H1 (cell line): ENCODE measurements around the gene RANGRF. TPM values are rescaled to one million over a fixed set of nuclear protein-coding genes. Genes with fewer than 3 reads are reported as not detected.

ENCODE experiments used
- CTCF ChIA-PET: fragments of 300-600 bp; sonication (Branson Sonifier 250); formaldehyde crosslinking; loops from one replicate; lab custom pipeline; 2021; ENCODE audit not compliant: partially characterized antibody; lab: Charles Lee
- POLR2A ChIA-PET: fragments of 300-600 bp; sonication (Branson Sonifier 250); formaldehyde crosslinking; loops from one replicate; lab custom pipeline; 2021; ENCODE audit warnings: inconsistent platforms; ENCODE audit not compliant: partially characterized antibody; lab: Charles Lee
- DNase-seq, 2 experiments: peaks; one replicate each; pipeline versions ENCODE4 v3.0.0 to v3.0.0-alpha.2; 2010 to 2022; ENCODE audit warnings: low spot score in 2 of 2, low read depth in 1 of 2, mixed read lengths in 1 of 2
- FAIRE-seq: peaks from 2 replicates; lab custom pipeline; 2011; peaks lifted over from hg19 to GRCh38; lab: Jason Lieb, UNC
- H2AFZ ChIP-seq: 2 replicates; pipeline ENCODE4 v1.8.1; 2012; ENCODE audit warnings: low read length, inconsistent platforms
- H2AK5ac ChIP-seq: 2 replicates; pipeline ENCODE4 v1.6.1; 2013; ENCODE audit warnings: low read depth, low read length
- H2BK120ac ChIP-seq: replicated peaks from 2 replicates; pipeline ENCODE3; 2013; ENCODE audit warnings: low read depth, low read length, inconsistent platforms
- H2BK12ac ChIP-seq: 2 replicates; pipeline ENCODE4 v1.6.1; 2013; ENCODE audit warnings: low read depth, low read length
- H2BK15ac ChIP-seq: 2 replicates; pipeline ENCODE4 v1.6.1; 2013; ENCODE audit warnings: low read length
- H2BK20ac ChIP-seq: 2 replicates; pipeline ENCODE4 v1.6.1; 2013; ENCODE audit warnings: low read length
- H2BK5ac ChIP-seq: 2 replicates; pipeline ENCODE4 v1.6.1; 2013; ENCODE audit warnings: low read depth, low read length
- H3K14ac ChIP-seq: 2 replicates; pipeline ENCODE4 v1.6.1; 2013; ENCODE audit warnings: inconsistent platforms; ENCODE audit not compliant: insufficient read length
- H3K18ac ChIP-seq: 2 replicates; pipeline ENCODE4 v1.6.1; 2013; ENCODE audit warnings: low read length; ENCODE audit errors: extremely low read depth
- H3K23ac ChIP-seq: 2 replicates; pipeline ENCODE4 v1.6.1; 2013; ENCODE audit warnings: inconsistent platforms; ENCODE audit not compliant: insufficient read length
- H3K23me2 ChIP-seq: 2 replicates; pipeline ENCODE4 v1.6.1; 2013; ENCODE audit warnings: low read depth, low read length
- H3K27ac ChIP-seq: 2 replicates; pipeline ENCODE4 v1.6.1; 2011; ENCODE audit warnings: low read depth, low read length, inconsistent platforms
- H3K27me3 ChIP-seq, 4 experiments: replicated peaks in 1 of 4; 1 replicate in 1 of 4; 2 replicates in 3 of 4; pipeline versions ENCODE4 v1.6.1 to v1.8.1; 2011 to 2013; ENCODE audit warnings: low read length in 3 of 4, mild to moderate bottlenecking in 3 of 4, inconsistent platforms in 2 of 4, mixed read lengths in 2 of 4, moderate library complexity in 1 of 4; ENCODE audit not compliant: control insufficient read depth in 3 of 4, insufficient read depth in 3 of 4; ENCODE audit errors: extremely low read depth in 1 of 4
- H3K36me3 ChIP-seq, 4 experiments: 2 replicates each; pipeline versions ENCODE4 v1.6.1 to v1.8.1; 2011 to 2013; ENCODE audit warnings: mild to moderate bottlenecking in 4 of 4, low read length in 3 of 4, moderate library complexity in 2 of 4, control low read depth in 1 of 4, inconsistent platforms in 1 of 4; ENCODE audit not compliant: insufficient read depth in 4 of 4, control insufficient read depth in 2 of 4
- H3K4ac ChIP-seq: replicated peaks from 2 replicates; pipeline ENCODE3; 2013; ENCODE audit warnings: low read length, low read depth, mixed read lengths, inconsistent platforms; ENCODE audit not compliant: insufficient read length
- H3K4me1 ChIP-seq, 4 experiments: replicated peaks in 1 of 4; 1 replicate in 1 of 4; 2 replicates in 3 of 4; pipeline versions ENCODE4 v1.6.1 to v1.8.1; 2011 to 2013; ENCODE audit warnings: low read length in 3 of 4, inconsistent platforms in 2 of 4, mixed read lengths in 1 of 4; ENCODE audit not compliant: insufficient read depth in 4 of 4, control insufficient read depth in 3 of 4
- H3K4me2 ChIP-seq, 2 experiments: 2 replicates each; pipeline versions ENCODE4 v1.6.1 to v1.8.1; 2011 to 2013; ENCODE audit warnings: low read depth in 2 of 2, low read length in 2 of 2, control low read depth in 1 of 2, inconsistent platforms in 1 of 2, mild to moderate bottlenecking in 1 of 2; ENCODE audit not compliant: insufficient read depth in 1 of 2
- H3K4me3 ChIP-seq, 4 experiments: fragments of 200-600, 300-600 bp in 1 of 4; sonication (generic), shearing (Covaris generic), sonication (Bioruptor Twin) in 1 of 4; 2 replicates each; pipeline versions ENCODE4 v1.5.1 to v1.8.1; 2011 to 2016; ENCODE audit warnings: low read length in 4 of 4, low read depth in 3 of 4, control low read depth in 2 of 4, inconsistent platforms in 2 of 4, mild to moderate bottlenecking in 2 of 4, mixed read lengths in 1 of 4, moderate library complexity in 1 of 4; ENCODE audit not compliant: insufficient read depth in 2 of 4; ENCODE audit errors: extremely low read depth in 1 of 4
- H3K56ac ChIP-seq: replicated peaks from 2 replicates; pipeline ENCODE3; 2013; ENCODE audit warnings: low read depth, mild to moderate bottlenecking, mixed read lengths, low read length, inconsistent platforms; ENCODE audit not compliant: insufficient read length
- H3K79me1 ChIP-seq: 2 replicates; pipeline ENCODE4 v1.6.1; 2013; ENCODE audit warnings: low read depth, low read length, control low read depth
- H3K79me2 ChIP-seq, 2 experiments: 2 replicates each; pipeline versions ENCODE4 v1.6.1 to v1.8.1; 2012 to 2013; ENCODE audit warnings: low read length in 2 of 2, mild to moderate bottlenecking in 2 of 2, inconsistent platforms in 1 of 2; ENCODE audit not compliant: insufficient read depth in 2 of 2, control insufficient read depth in 1 of 2
- H3K9ac ChIP-seq, 4 experiments: replicated peaks in 1 of 4; 1 replicate in 1 of 4; 2 replicates in 3 of 4; pipeline versions ENCODE4 v1.6.1 to v1.8.1; 2011 to 2013; ENCODE audit warnings: low read depth in 3 of 4, low read length in 3 of 4, control low read depth in 2 of 4, mild to moderate bottlenecking in 2 of 4, moderate library complexity in 2 of 4, inconsistent platforms in 1 of 4; ENCODE audit errors: extremely low read depth in 1 of 4
- H3K9me3 ChIP-seq, 2 experiments: 2 replicates each; pipeline versions ENCODE4 v1.6.1 to v1.8.1; 2012 to 2013; ENCODE audit warnings: mild to moderate bottlenecking in 2 of 2, moderate library complexity in 2 of 2, control low read depth in 1 of 2, inconsistent platforms in 1 of 2, low read depth in 1 of 2, low read length in 1 of 2, mixed read lengths in 1 of 2; ENCODE audit not compliant: insufficient read depth in 2 of 2
- H4K20me1 ChIP-seq, 2 experiments: replicated peaks in 1 of 2; 2 replicates each; pipeline versions ENCODE3 to v1.8.1; 2011 to 2013; ENCODE audit warnings: inconsistent platforms in 2 of 2, low read length in 2 of 2, mild to moderate bottlenecking in 1 of 2; ENCODE audit not compliant: insufficient read depth in 2 of 2, control insufficient read depth in 1 of 2
- H4K5ac ChIP-seq: 2 replicates; pipeline ENCODE4 v1.6.1; 2013; ENCODE audit warnings: low read length, low read depth, mixed read lengths, inconsistent platforms; ENCODE audit not compliant: insufficient read length
- H4K8ac ChIP-seq: 2 replicates; pipeline ENCODE4 v1.8.0; 2013; ENCODE audit warnings: mild to moderate bottlenecking, moderate library complexity, low read length, inconsistent platforms; ENCODE audit not compliant: insufficient read depth; ENCODE audit errors: extremely low read depth
- H4K91ac ChIP-seq: replicated peaks from 2 replicates; pipeline ENCODE3; 2013; ENCODE audit warnings: low read length, mixed read lengths, inconsistent platforms; ENCODE audit not compliant: insufficient read length
- RAD21 ChIP-seq, 2 experiments: IDR thresholded peaks in 1 of 2; conservative IDR thresholded peaks in 1 of 2; 2 replicates each; pipeline ENCODE4 v1.6.1; 2011; ENCODE audit warnings: low read depth in 2 of 2, low read length in 2 of 2, improper control_type of control experiment in 1 of 2, inconsistent platforms in 1 of 2, mild to moderate bottlenecking in 1 of 2, moderate library complexity in 1 of 2
- SIN3A ChIP-seq, 2 experiments: IDR thresholded peaks in 1 of 2; conservative IDR thresholded peaks in 1 of 2; 2 replicates each; pipeline ENCODE4 v1.6.1; 2011 to 2012; ENCODE audit warnings: low read length in 2 of 2, improper control_type of control experiment in 1 of 2, low read depth in 1 of 2, mild to moderate bottlenecking in 1 of 2
- TAF7 ChIP-seq: optimal IDR thresholded peaks from 2 replicates; pipeline ENCODE3; 2011; ENCODE audit warnings: low read depth, mild to moderate bottlenecking, inconsistent platforms, low read length, moderate library complexity, borderline replicate concordance
- TCF12 ChIP-seq: IDR thresholded peaks from 2 replicates; pipeline ENCODE4 v1.6.1; 2011; ENCODE audit warnings: low read depth, mild to moderate bottlenecking, low read length
- WGBS, 2 experiments: shearing (Covaris generic) in 1 of 2; methylation state at CpG; one replicate each; pipeline versions ENCODE4 v1.1.6 to v1.1.7; 2013 to 2015; ENCODE audit warnings: low lambda C conversion rate in 2 of 2, mixed read lengths in 2 of 2, inconsistent platforms in 1 of 2, low coverage in 1 of 2, missing lambda C conversion rate in 1 of 2; ENCODE audit not compliant: insufficient replicate concordance in 2 of 2, insufficient coverage in 1 of 2, insufficient read length in 1 of 2; ENCODE audit errors: extremely low coverage in 1 of 2, missing lambda C conversion rate in 1 of 2; 5-methylcytosine and 5-hydroxymethylcytosine counted together
- polyA plus RNA-seq, 7 experiments: library from polyadenylated mRNA; depleted of rRNA in 3 of 7; stranded (reverse) in 5 of 7; unstranded in 2 of 7; fragments of >200 nt in 5 of 7; fragments of 200-250 nt in 2 of 7; gene quantifications; 1 replicate in 5 of 7; 2 replicates in 1 of 7; 4 replicates in 1 of 7; pipeline versions ENCODE4 v1.2.1 to v1.2.3, GENCODE V29; 2011 to 2013; ENCODE audit warnings: missing spikeins in 2 of 7, mixed read lengths in 2 of 7
- total RNA-seq: library from RNA; stranded (reverse); fragmentation: NEBNext Ultra II Directional; extraction: Animal tissue kit (Norgen Biotek cat#: 25700); gene quantifications from 2 replicates; pipeline ENCODE4 v1.2.1, GENCODE V29; 2021

Gene RANGRF
- total and polyA plus RNA-seq, 2 of the 8 experiments (the other 6 are each of a cell fraction or from before 2014, with no cell fraction given): 36.9 to 49.6 TPM

DNA sequence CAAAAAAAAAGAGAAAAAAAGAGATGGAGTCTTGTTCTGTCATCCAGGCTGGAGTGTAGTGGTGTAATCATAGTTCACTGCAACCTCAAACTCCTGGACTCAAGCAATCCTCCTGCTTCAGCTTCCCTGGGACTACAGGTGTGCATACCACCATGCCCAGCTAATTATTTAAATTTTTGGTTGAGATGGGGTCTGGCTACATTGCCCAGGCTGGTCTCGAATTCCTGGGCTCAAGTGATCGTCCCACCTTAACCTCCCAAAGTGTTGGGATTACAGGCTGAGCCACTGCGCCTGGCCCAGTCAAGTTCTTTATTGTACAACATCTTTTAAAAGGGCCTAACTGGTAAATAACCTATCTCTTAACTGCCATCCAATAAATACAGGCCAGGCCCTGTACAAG lies 6.1 kb upstream of the RANGRF start:
- H3K56ac ChIP-seq: no peak overlapping the region
- no peak overlapping the region for H3K4ac ChIP-seq
- H3K27ac ChIP-seq: no peak overlapping the region
- CTCF ChIA-PET: interaction anchor here (1.2 to 1.3 kb wide), 2 partner anchors 14 to 21 kb away, joined by 3 read pairs; no protein-coding TSS in a partner anchor
- FAIRE-seq (no peak), DNase-seq (no peak)
- H2BK15ac ChIP-seq: no peak overlapping the region
- H4K91ac ChIP-seq: no peak overlapping the region
- no peak overlapping the region for H2BK5ac ChIP-seq
- no peak overlapping the region for H3K18ac ChIP-seq
- H2BK20ac ChIP-seq: no peak overlapping the region
- no peak overlapping the region for H2BK120ac ChIP-seq
- no peaks in the 10 kb centered on the region for H3K79me1 ChIP-seq
- H4K8ac ChIP-seq: no peak overlapping the region
- H3K36me3 ChIP-seq: no peaks in the 10 kb centered on the region
- H3K4me2 ChIP-seq: no peak overlapping the region
- H3K4me1 ChIP-seq: no peaks in the 10 kb centered on the region
- WGBS, 2 experiments: 58% methylated on average over 3 of the region's 3 CpGs; no CpG with 5 or more reads in 1 of the 2 experiments
- H2BK12ac ChIP-seq: no peak overlapping the region
- no peaks in the 10 kb centered on the region for H3K79me2 ChIP-seq
- no peaks in the 10 kb centered on the region for H3K27me3 ChIP-seq
- no peak overlapping the region for H3K4me3 ChIP-seq
- H2AK5ac ChIP-seq: no peak overlapping the region
- H2AFZ ChIP-seq: no peak overlapping the region
- H3K9ac ChIP-seq: no peak overlapping the region
- H3K14ac ChIP-seq: no peak overlapping the region
- no peaks in the 10 kb centered on the region for H3K9me3 ChIP-seq
- H4K20me1 ChIP-seq: peaks cover 0 to 2% of the 10 kb centered on the region in 2 experiments
- no peak overlapping the region for H3K23ac ChIP-seq
- peaks cover 2% of the 10 kb centered on the region; the same call in 1 of the 2 replicates for H3K23me2 ChIP-seq
- POLR2A ChIA-PET: interaction anchor here (1.1 to 66.3 kb wide), 5 partner anchors 7 to 81 kb away, joined by 3 to 1521 read pairs (median 5); partner anchors contain the start of genes CTC1, PFAS and SLC25A35
- H4K5ac ChIP-seq: no peak overlapping the region
- no peak for TF ChIP-seq TCF12
- no peak for TF ChIP-seq TAF7
- no peak for TF ChIP-seq SIN3A (conservative IDR thresholded peaks at IDR 0.05 in 1 of 2, IDR thresholded peaks at IDR 0.05 in 1 of 2; ENCODE audit: low read depth in 1 of 2, low read length in 2 of 2)
- TF ChIP-seq RAD21 (IDR thresholded peaks at IDR 0.05 in 1 of 2, conservative IDR thresholded peaks at IDR 0.05 in 1 of 2; ENCODE audit: low read depth in 2 of 2, low read length in 2 of 2): no peak
